Trophoblast cell (in vitro differentiated cells and primary cell): Measurements from ENCODE around the gene ASS1.

Source experiments
- DNase-seq, 2 donors: peaks; one replicate each; pipeline ENCODE4 v3.0.0-alpha.2; 2016
- H2AFZ ChIP-seq: 2 replicates; pipeline ENCODE4 v1.6.1; 2013; ENCODE audit warnings: low read length, moderate library complexity, mild to moderate bottlenecking; ENCODE audit not compliant: insufficient read depth, poor library complexity
- H2AK5ac ChIP-seq: 2 replicates; pipeline ENCODE4 v1.6.1; 2013; ENCODE audit warnings: mild to moderate bottlenecking, low read length
- H2BK120ac ChIP-seq: 2 replicates; pipeline ENCODE4 v1.6.1; 2013; ENCODE audit warnings: low read length, mild to moderate bottlenecking, moderate library complexity; ENCODE audit not compliant: insufficient read depth, poor library complexity
- H2BK12ac ChIP-seq: 2 replicates; pipeline ENCODE4 v1.6.1; 2013; ENCODE audit warnings: mild to moderate bottlenecking, low read length, moderate library complexity
- H2BK5ac ChIP-seq: 2 replicates; pipeline ENCODE4 v1.6.1; 2013; ENCODE audit warnings: low read length, low read depth, moderate library complexity, mild to moderate bottlenecking; ENCODE audit not compliant: poor library complexity
- H3K14ac ChIP-seq: 2 replicates; pipeline ENCODE4 v1.6.1; 2013; ENCODE audit warnings: mild to moderate bottlenecking, low read length
- H3K18ac ChIP-seq: 2 replicates; pipeline ENCODE4 v1.6.1; 2013; ENCODE audit warnings: mild to moderate bottlenecking, low read length
- H3K23ac ChIP-seq: 2 replicates; pipeline ENCODE4 v1.6.1; 2013; ENCODE audit warnings: low read length
- H3K27ac ChIP-seq: 2 replicates; pipeline ENCODE4 v1.5.1; 2013; ENCODE audit warnings: low read depth, mild to moderate bottlenecking, inconsistent platforms, low read length, moderate library complexity
- H3K27me3 ChIP-seq: 2 replicates; pipeline ENCODE4 v1.6.1; 2013; ENCODE audit warnings: inconsistent platforms, mild to moderate bottlenecking, low read length, moderate library complexity; ENCODE audit not compliant: insufficient read depth
- H3K36me3 ChIP-seq, 2 experiments: 1 replicate in 1 of 2; 2 replicates in 1 of 2; pipeline ENCODE4 v1.6.1; 2013; ENCODE audit warnings: low read length in 2 of 2, mild to moderate bottlenecking in 2 of 2, moderate library complexity in 1 of 2; ENCODE audit not compliant: insufficient read depth in 2 of 2, control insufficient read depth in 1 of 2
- H3K4ac ChIP-seq: 2 replicates; pipeline ENCODE4 v1.6.1; 2013; ENCODE audit warnings: low read depth, mild to moderate bottlenecking, low read length, moderate library complexity
- H3K4me1 ChIP-seq, 2 experiments: 1 replicate in 1 of 2; 2 replicates in 1 of 2; pipeline ENCODE4 v1.6.1; 2013; ENCODE audit warnings: low read length in 2 of 2, mild to moderate bottlenecking in 2 of 2, moderate library complexity in 1 of 2; ENCODE audit not compliant: insufficient read depth in 2 of 2, control insufficient read depth in 1 of 2
- H3K4me2 ChIP-seq: 2 replicates; pipeline ENCODE4 v1.6.1; 2013; ENCODE audit warnings: inconsistent platforms, mild to moderate bottlenecking, low read length, moderate library complexity
- H3K4me3 ChIP-seq: 2 replicates; pipeline ENCODE4 v1.5.1; 2013; ENCODE audit warnings: mild to moderate bottlenecking, low read depth, low read length, inconsistent platforms
- H3K79me1 ChIP-seq: one replicate; pipeline ENCODE4 v1.6.1; 2013; ENCODE audit warnings: low read length
- H3K79me2 ChIP-seq: 2 replicates; pipeline ENCODE4 v1.6.1; 2013; ENCODE audit warnings: low read length, mild to moderate bottlenecking; ENCODE audit not compliant: control insufficient read depth, insufficient read depth, poor library complexity
- H3K9ac ChIP-seq: 2 replicates; pipeline ENCODE4 v1.6.1; 2013; ENCODE audit warnings: mild to moderate bottlenecking, low read length
- H3K9me3 ChIP-seq: 2 replicates; pipeline ENCODE4 v1.6.1; 2013; ENCODE audit warnings: low read depth, mild to moderate bottlenecking, control low read depth, inconsistent platforms, low read length; ENCODE audit not compliant: insufficient read depth
- H4K12ac ChIP-seq: 2 replicates; pipeline ENCODE4 v1.6.1; 2013; ENCODE audit warnings: low read depth, mild to moderate bottlenecking, low read length, moderate library complexity
- H4K8ac ChIP-seq: 2 replicates; pipeline ENCODE4 v1.6.1; 2013; ENCODE audit warnings: low read depth, mild to moderate bottlenecking, low read length, moderate library complexity
- H4K91ac ChIP-seq: one replicate; pipeline ENCODE4 v1.6.1; 2013; ENCODE audit warnings: low read depth, mild to moderate bottlenecking, low read length, moderate library complexity
- WGBS: extraction: QIAGEN DNeasy Blood & Tissue Kit; methylation state at CpG from one replicate; pipeline ENCODE4 v1.1.7; 2013; ENCODE audit warnings: missing lambda C conversion rate; ENCODE audit not compliant: insufficient read length, insufficient coverage; ENCODE audit errors: extremely low coverage; 5-methylcytosine and 5-hydroxymethylcytosine counted together

ASS1 gene

GRCh38 chr9:130446101-130446861 lies 1.5 kb downstream of the ASS1 start:
- H3K23ac ChIP-seq: no peak overlapping the region
- H2BK5ac ChIP-seq: no peak overlapping the region
- peak in 1 of 2 donors; percentile 27 for DNase-seq
- H3K79me1 ChIP-seq: peaks cover 7% of the 10 kb centered on the region
- H2BK120ac ChIP-seq: no peak overlapping the region
- no peak overlapping the region for H4K8ac ChIP-seq
- H3K27me3 ChIP-seq: no peaks in the 10 kb centered on the region
- peak overlapping the region; percentile 99 for H3K4me2 ChIP-seq
- no peaks in the 10 kb centered on the region for H3K79me2 ChIP-seq
- peaks cover 4% of the 10 kb centered on the region for H3K9me3 ChIP-seq
- H4K12ac ChIP-seq: no peak overlapping the region
- no peak overlapping the region for H3K4ac ChIP-seq
- H2AFZ ChIP-seq: no peak overlapping the region
- peak overlapping the region; percentile 23 for H3K27ac ChIP-seq
- H3K9ac ChIP-seq: no peak overlapping the region
- no CpG with 5 or more reads among the region's 16 CpGs for WGBS
- no peak overlapping the region for H3K18ac ChIP-seq
- no peaks in the 10 kb centered on the region for H3K36me3 ChIP-seq
- H4K91ac ChIP-seq: peak overlapping the region; percentile 22
- no peak overlapping the region for H3K4me3 ChIP-seq
- no peak overlapping the region for H2AK5ac ChIP-seq
- no peak overlapping the region for H2BK12ac ChIP-seq
- H3K4me1 ChIP-seq: peaks cover 21 to 39% of the 10 kb centered on the region in 2 experiments
- no peak overlapping the region for H3K14ac ChIP-seq

GRCh38 chr9:130447193-130447816 lies 2.5 kb downstream of the ASS1 start:
- H2BK120ac ChIP-seq: no peak overlapping the region
- no peak overlapping the region for H2AK5ac ChIP-seq
- H4K91ac ChIP-seq: peak overlapping the region; percentile 9
- H4K8ac ChIP-seq: no peak overlapping the region
- no peaks in the 10 kb centered on the region for H3K36me3 ChIP-seq
- DNase-seq: no peak
- no peak overlapping the region for H2BK12ac ChIP-seq
- no peak overlapping the region for H3K23ac ChIP-seq
- H3K4me1 ChIP-seq: peaks cover 29 to 49% of the 10 kb centered on the region in 2 experiments
- no peak overlapping the region for H3K4ac ChIP-seq
- H3K79me1 ChIP-seq: peaks cover 7% of the 10 kb centered on the region
- H2BK5ac ChIP-seq: no peak overlapping the region
- H3K9me3 ChIP-seq: peaks cover 4% of the 10 kb centered on the region
- H2AFZ ChIP-seq: no peak overlapping the region
- H3K27ac ChIP-seq: no peak overlapping the region
- peak overlapping the region; percentile 14 for H3K14ac ChIP-seq
- no peak overlapping the region for H4K12ac ChIP-seq
- H3K9ac ChIP-seq: no peak overlapping the region
- H3K4me2 ChIP-seq: no peak overlapping the region
- H3K4me3 ChIP-seq: no peak overlapping the region
- H3K18ac ChIP-seq: no peak overlapping the region
- H3K27me3 ChIP-seq: no peaks in the 10 kb centered on the region
- H3K79me2 ChIP-seq: no peaks in the 10 kb centered on the region
- no CpG with 5 or more reads among the region's 12 CpGs for WGBS

GRCh38 chr9:130448035-130448624 lies 3.4 kb downstream of the ASS1 start:
- Histone ChIP-seq H2AK5ac (no peak overlapping the region), H4K8ac (no peak overlapping the region), H3K79me2 (no peaks in the 10 kb centered on the region), H2BK5ac (no peak overlapping the region), H4K12ac (no peak overlapping the region), H2AFZ (no peak overlapping the region), H3K9ac (no peak overlapping the region), H3K27me3 (no peaks in the 10 kb centered on the region), H3K4me3 (no peak overlapping the region), H3K36me3 (no peaks in the 10 kb centered on the region), H3K4ac (no peak overlapping the region), H3K18ac (peak overlapping the region; percentile 0), H2BK120ac (no peak overlapping the region), H3K23ac (no peak overlapping the region), H3K4me1 (peaks cover 31 to 51% of the 10 kb centered on the region in 2 experiments), H3K79me1 (peaks cover 7% of the 10 kb centered on the region), H4K91ac (peak overlapping the region; percentile 21), H3K9me3 (peaks cover 4% of the 10 kb centered on the region), H3K4me2 (no peak overlapping the region), H2BK12ac (no peak overlapping the region), H3K14ac (no peak overlapping the region), H3K27ac (no peak overlapping the region)
- no CpG with 5 or more reads among the region's 12 CpGs for WGBS
- no peak for DNase-seq

- no peak overlapping the region for H2AFZ ChIP-seq
- no peak overlapping the region for H2BK120ac ChIP-seq
- no CpG with 5 or more reads among the region's 10 CpGs for WGBS
- H3K36me3 ChIP-seq: no peaks in the 10 kb centered on the region
- H3K9ac ChIP-seq: no peak overlapping the region
- no peak overlapping the region for H4K12ac ChIP-seq
- H3K4me2 ChIP-seq: no peak overlapping the region
- H3K4me1 ChIP-seq: peaks cover 31 to 51% of the 10 kb centered on the region in 2 experiments
- no peak overlapping the region for H3K23ac ChIP-seq
- no peak overlapping the region for H3K18ac ChIP-seq
- no peak overlapping the region for H4K8ac ChIP-seq
- no peak for DNase-seq
- H3K9me3 ChIP-seq: peaks cover 4% of the 10 kb centered on the region
- no peak overlapping the region for H3K4ac ChIP-seq
- H3K79me1 ChIP-seq: peaks cover 7% of the 10 kb centered on the region
- H3K79me2 ChIP-seq: no peaks in the 10 kb centered on the region
- H2AK5ac ChIP-seq: no peak overlapping the region
- H3K4me3 ChIP-seq: no peak overlapping the region
- H3K14ac ChIP-seq: no peak overlapping the region
- no peak overlapping the region for H4K91ac ChIP-seq
- no peaks in the 10 kb centered on the region for H3K27me3 ChIP-seq
- no peak overlapping the region for H3K27ac ChIP-seq
- H2BK12ac ChIP-seq: no peak overlapping the region
- H2BK5ac ChIP-seq: no peak overlapping the region
Measured at GRCh38 chr9:130448771-130449603, 4.2 kb downstream of the ASS1 start.
